ENCODE data around the gene FAM107B. TPM values are rescaled to one million over a fixed set of nuclear protein-coding genes. Genes with fewer than 3 reads are reported as not detected.
"Not testable (repeated sequence)": the region's sequence is repeated elsewhere in the genome, so short reads cannot be mapped to it uniquely, and the experiment has no call there.

FAM107B gene
- total RNA-seq, 3 donors from 2014 or later: 30.8 to 56.1 (median 51.8) TPM

DNA sequence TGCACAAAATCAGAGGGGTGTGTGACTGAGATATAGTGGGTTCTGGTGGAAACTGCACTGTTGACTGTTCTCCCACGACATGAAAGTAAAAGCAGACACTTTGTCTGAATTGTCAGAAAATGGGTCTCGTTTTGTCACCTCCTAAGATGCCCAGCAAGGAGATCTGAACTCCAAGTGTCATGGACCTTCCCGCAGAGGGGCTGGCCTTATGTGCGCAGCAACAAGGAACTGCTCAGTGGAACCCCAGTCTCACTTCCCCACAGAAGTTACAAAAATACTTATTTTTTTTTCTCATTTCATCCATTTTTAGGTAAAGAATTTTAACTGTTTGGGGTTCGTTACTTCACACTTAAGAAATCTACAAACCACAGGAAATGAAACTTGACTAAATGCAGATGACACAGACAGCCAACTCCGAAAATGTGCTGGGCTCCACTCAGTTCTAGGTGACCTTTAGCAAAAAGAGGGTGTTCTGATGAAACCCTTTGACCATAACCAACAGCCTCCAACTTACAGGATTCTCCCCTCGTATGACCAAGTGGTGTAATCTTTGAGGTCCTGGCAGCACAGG lies 115.0 kb downstream of the FAM107B start:
- Histone ChIP-seq H3K27ac (no peak overlapping the region), H3K9me3 (no peaks in the 10 kb centered on the region), H3K4me1 (peaks cover 0 to 4% of the 10 kb centered on the region in 2 donors), H3K4me3 (no peak overlapping the region), H3K36me3 (no peaks in the 10 kb centered on the region), H3K27me3 (no peaks in the 10 kb centered on the region)
- intact Hi-C loops (cut with DNase I; ENCODE audit: low total_unique reads): loop anchor here (5.0 kb wide), 1 partner anchor 1072 kb away; the partner anchor contains the start of gene PRPF18
- no peak for TF ChIP-seq POLR2AphosphoS5 (IDR thresholded peaks at IDR 0.05)
- TF ChIP-seq, protein P1, sequence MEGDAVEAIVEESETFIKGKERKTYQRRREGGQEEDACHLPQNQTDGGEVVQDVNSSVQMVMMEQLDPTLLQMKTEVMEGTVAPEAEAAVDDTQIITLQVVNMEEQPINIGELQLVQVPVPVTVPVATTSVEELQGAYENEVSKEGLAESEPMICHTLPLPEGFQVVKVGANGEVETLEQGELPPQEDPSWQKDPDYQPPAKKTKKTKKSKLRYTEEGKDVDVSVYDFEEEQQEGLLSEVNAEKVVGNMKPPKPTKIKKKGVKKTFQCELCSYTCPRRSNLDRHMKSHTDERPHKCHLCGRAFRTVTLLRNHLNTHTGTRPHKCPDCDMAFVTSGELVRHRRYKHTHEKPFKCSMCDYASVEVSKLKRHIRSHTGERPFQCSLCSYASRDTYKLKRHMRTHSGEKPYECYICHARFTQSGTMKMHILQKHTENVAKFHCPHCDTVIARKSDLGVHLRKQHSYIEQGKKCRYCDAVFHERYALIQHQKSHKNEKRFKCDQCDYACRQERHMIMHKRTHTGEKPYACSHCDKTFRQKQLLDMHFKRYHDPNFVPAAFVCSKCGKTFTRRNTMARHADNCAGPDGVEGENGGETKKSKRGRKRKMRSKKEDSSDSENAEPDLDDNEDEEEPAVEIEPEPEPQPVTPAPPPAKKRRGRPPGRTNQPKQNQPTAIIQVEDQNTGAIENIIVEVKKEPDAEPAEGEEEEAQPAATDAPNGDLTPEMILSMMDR (IDR thresholded peaks at IDR 0.05): no peak
- no peak for TF ChIP-seq POLR2A (IDR thresholded peaks at IDR 0.05)
- DNase-seq (ENCODE audit: low spot score in 2 of 2): no peak

DNA sequence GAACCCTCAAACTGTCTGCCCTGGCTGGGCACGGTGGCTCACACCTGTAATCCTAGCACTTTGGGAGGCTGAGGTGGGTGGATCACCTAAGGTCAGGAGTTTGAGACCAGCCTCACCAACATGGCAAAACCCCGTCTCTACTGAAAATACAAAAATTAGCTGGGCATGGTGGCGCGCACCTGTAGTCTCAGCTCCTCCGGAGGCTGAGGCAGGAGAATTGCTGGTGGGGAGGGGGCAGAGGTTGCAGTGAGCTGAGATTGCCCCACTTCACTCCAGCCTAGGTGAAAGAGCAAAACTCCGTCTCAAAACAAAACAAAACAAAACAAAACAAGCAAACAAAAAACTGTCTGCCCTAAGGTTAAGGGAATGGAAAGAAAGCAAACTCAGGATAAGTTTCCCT lies 115.6 kb downstream of the FAM107B start:
- intact Hi-C loops (cut with DNase I; ENCODE audit: low total_unique reads); H3K9me3 ChIP-seq; DNase-seq (ENCODE audit: low spot score in 2 of 2); H3K27ac ChIP-seq; H3K27me3 ChIP-seq; H3K36me3 ChIP-seq; H3K4me3 ChIP-seq: not testable (repeated sequence)
- H3K4me1 ChIP-seq: peaks cover 0 to 10% of the 10 kb centered on the region in 2 donors

DNA sequence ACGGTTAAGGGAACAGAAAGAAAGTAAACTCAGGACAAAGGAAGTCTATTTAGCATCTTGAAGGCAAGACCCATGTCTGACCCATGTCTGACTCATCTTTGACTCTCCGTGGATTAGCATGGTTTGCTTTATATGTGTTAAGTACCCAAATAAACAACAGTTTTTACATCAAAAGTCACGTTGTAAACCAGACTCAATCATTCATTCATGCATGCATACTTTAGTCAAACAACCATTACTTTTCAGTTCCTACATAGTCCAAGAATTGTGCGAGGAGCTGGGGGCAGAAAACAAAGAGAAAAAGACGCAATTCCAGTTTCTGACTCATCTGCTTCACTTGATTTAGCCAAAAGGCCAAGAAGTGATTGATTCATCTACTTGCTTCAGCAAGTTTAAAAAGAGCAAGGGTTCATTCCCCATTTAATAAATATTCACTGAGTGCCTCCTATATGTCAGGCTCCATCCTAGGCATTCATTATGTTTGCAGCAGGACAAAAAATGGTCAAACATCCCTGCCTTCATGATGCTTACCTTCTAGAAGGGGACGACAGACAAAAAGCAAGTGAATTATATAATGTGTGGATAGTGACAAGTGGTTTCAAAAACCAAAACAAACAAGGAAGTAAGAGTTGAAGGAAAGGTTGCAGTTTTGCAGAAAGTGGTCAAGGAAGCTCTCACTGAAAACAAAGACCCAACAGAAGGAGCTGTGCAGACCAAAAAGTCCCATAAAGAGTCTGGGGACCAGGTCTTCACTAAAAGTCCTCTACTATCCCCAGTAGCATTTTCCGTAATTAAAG lies 116.2 kb downstream of the FAM107B start:
- no peak for DNase-seq (ENCODE audit: low spot score in 2 of 2)
- peaks cover 0 to 15% of the 10 kb centered on the region in 2 donors for H3K4me1 ChIP-seq
- no peak overlapping the region for H3K27ac ChIP-seq
- no peaks in the 10 kb centered on the region for H3K36me3 ChIP-seq
- H3K4me3 ChIP-seq: no peak overlapping the region
- H3K9me3 ChIP-seq: no peaks in the 10 kb centered on the region
- intact Hi-C loops (cut with DNase I; ENCODE audit: low total_unique reads): no loop called here
- TF ChIP-seq, protein P1 (IDR thresholded peaks at IDR 0.05): no peak
- TF ChIP-seq POLR2A (IDR thresholded peaks at IDR 0.05): no peak
- TF ChIP-seq POLR2AphosphoS5 (IDR thresholded peaks at IDR 0.05): no peak
- H3K27me3 ChIP-seq: no peaks in the 10 kb centered on the region

DNA sequence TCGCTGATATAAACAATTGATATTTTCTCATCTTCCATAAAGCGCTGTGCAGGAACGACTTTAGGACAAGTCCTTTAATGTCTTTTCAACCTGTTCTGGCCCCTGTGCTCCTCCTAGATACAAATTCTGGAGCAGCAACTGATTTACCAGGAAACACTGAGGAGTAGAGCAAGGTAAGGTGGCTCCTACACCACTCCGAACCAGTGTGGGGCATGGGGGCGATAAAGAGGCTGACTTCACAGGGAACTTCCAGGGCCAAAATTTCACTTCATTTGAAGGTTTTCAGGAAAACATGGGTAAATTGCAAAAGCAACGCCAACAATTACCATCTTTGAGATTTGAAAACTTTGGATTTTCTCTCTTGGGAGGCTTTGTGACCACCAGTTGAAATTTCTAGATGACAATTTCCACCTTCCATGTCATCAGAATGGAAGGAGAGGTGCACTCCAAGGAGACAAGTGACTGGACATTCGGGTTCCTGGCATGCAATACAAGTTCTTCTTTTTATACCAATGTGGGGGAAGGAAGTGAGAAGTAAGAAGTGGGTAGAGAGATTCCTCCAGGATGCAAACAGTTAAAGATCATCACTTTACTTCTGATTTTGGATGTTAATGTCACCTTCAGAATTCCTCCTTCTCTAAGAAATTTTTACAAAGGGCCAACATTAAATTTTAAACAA lies 118.5 kb downstream of the FAM107B start:
- H3K4me1 ChIP-seq: peaks cover 4 to 22% of the 10 kb centered on the region in 2 donors
- no peak overlapping the region for H3K27ac ChIP-seq
- no peak for DNase-seq (ENCODE audit: low spot score in 2 of 2)
- no peaks in the 10 kb centered on the region for H3K27me3 ChIP-seq
- H3K9me3 ChIP-seq: no peaks in the 10 kb centered on the region
- H3K4me3 ChIP-seq: no peak overlapping the region
- H3K36me3 ChIP-seq: no peaks in the 10 kb centered on the region
- no peak for TF ChIP-seq POLR2A (IDR thresholded peaks at IDR 0.05)
- TF ChIP-seq, protein P1 (IDR thresholded peaks at IDR 0.05): no peak
- TF ChIP-seq POLR2AphosphoS5 (IDR thresholded peaks at IDR 0.05): no peak
- intact Hi-C loops (cut with DNase I; ENCODE audit: low total_unique reads): no loop called here

DNA sequence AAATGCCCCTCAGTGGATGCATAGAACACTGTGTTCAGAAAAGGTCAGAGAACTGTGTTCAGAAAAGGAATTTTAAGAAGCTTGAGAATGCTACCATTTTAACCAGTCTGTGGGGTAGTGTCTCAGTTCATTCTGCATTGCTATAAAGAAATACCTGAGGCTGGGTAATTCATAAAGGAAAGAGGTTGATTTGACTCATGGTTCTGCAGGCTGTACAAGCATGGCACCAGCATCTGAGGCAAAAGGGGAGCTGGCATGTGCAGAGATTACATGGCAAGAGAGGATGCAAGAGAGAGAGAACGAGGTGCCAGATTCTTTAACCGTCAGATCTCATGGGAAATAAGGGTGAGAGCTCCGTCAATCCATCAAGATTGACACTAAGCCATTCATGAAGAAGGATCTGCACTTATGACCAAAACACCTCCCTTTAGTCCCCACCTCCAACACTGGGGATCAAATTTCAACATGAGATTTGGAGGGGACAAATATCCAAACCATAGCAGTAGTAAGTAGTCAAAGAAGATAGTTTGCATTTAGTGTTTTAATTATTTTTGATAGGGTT lies 119.8 kb downstream of the FAM107B start:
- intact Hi-C loops (cut with DNase I; ENCODE audit: low total_unique reads): no loop called here
- TF ChIP-seq POLR2A (IDR thresholded peaks at IDR 0.05) (no peak), POLR2AphosphoS5 (IDR thresholded peaks at IDR 0.05) (no peak)
- TF ChIP-seq, protein P1 (IDR thresholded peaks at IDR 0.05): no peak
- Histone ChIP-seq H3K9me3 (no peaks in the 10 kb centered on the region), H3K36me3 (no peaks in the 10 kb centered on the region), H3K4me3 (no peak overlapping the region), H3K27me3 (no peaks in the 10 kb centered on the region), H3K27ac (peak overlapping the region in 1 of 2 donors; percentile 90), H3K4me1 (peaks cover 4 to 22% of the 10 kb centered on the region in 2 donors)
- DNase-seq (ENCODE audit: low spot score in 2 of 2): no peak

Measured in breast epithelium (tissue), 4 donors.